GM06990 (cell line): ENCODE results near the gene DAZAP2.
"Not testable (repeated sequence)": the region's sequence is repeated elsewhere in the genome, so short reads cannot be mapped to it uniquely, and the experiment has no call there.

Source experiments
- DNase-seq: peaks from one replicate; pipeline ENCODE4 v3.0.0-alpha.2; 2011; ENCODE audit not compliant: insufficient read length; ENCODE audit errors: extremely low read depth
- H3K27me3 ChIP-seq: replicated peaks from 2 replicates; pipeline ENCODE4 v1.6.0; 2011; ENCODE audit warnings: low read length; ENCODE audit not compliant: control insufficient read depth, insufficient read depth
- H3K36me3 ChIP-seq: 2 replicates; pipeline ENCODE4 v1.5.1; 2011; ENCODE audit warnings: low read length; ENCODE audit not compliant: control insufficient read depth, insufficient read depth
- H3K4me3 ChIP-seq: replicated peaks from 2 replicates; pipeline ENCODE4 v1.5.1; 2011; ENCODE audit warnings: low read depth, mild to moderate bottlenecking, control low read depth, low read length
- TF ChIP-seq, protein P1 (sequence below): IDR thresholded peaks from 2 replicates; pipeline ENCODE4 v1.5.1; 2011; ENCODE audit warnings: low read length, control low read depth, mild to moderate bottlenecking, inconsistent platforms; ENCODE audit not compliant: insufficient read depth, poor library complexity, severe bottlenecking

The DAZAP2 gene

DNA sequence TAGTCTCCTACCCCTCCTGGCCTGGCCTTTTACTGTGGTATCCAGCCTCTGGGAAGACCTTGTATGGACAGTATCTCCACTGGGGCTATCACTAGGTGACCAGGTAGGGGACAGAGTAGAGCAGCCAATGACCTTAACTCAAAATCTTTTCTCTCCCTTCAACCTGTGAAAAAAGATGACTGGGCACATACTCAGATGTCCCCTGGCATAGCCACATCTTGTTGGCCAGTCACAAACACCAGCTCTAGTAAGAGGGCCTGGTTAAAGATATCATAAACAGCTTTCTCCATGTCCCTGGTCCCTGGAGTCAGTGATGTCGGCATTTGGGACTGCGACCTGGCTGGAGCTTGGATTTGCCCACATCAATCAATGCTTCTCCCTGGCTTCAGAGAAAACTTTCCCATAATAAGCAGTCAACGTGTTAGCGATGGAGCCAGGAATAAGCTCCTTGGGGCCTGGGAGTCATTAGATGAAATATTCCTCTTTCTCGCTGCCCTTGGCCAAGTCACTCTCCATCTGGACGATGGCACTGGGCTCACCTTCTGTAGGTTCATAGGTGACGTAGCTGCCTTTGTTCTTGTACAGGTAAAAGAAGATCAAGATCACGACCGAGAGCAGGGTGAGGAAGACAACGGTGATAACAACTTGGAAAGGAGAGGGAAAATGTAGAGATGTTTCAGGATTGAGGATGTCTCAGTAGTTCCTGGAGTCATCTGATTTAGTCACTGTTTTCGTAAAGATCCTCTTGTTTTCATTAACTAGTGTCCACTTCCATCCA, 7.0 kb downstream of the DAZAP2 start:
- Histone ChIP-seq H3K4me3 (no peak overlapping the region), H3K36me3 (peaks cover 9% of the 10 kb centered on the region), H3K27me3 (no peaks in the 10 kb centered on the region)
- no peak for DNase-seq
- TF ChIP-seq, protein P1, sequence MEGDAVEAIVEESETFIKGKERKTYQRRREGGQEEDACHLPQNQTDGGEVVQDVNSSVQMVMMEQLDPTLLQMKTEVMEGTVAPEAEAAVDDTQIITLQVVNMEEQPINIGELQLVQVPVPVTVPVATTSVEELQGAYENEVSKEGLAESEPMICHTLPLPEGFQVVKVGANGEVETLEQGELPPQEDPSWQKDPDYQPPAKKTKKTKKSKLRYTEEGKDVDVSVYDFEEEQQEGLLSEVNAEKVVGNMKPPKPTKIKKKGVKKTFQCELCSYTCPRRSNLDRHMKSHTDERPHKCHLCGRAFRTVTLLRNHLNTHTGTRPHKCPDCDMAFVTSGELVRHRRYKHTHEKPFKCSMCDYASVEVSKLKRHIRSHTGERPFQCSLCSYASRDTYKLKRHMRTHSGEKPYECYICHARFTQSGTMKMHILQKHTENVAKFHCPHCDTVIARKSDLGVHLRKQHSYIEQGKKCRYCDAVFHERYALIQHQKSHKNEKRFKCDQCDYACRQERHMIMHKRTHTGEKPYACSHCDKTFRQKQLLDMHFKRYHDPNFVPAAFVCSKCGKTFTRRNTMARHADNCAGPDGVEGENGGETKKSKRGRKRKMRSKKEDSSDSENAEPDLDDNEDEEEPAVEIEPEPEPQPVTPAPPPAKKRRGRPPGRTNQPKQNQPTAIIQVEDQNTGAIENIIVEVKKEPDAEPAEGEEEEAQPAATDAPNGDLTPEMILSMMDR, result no peak

DNA sequence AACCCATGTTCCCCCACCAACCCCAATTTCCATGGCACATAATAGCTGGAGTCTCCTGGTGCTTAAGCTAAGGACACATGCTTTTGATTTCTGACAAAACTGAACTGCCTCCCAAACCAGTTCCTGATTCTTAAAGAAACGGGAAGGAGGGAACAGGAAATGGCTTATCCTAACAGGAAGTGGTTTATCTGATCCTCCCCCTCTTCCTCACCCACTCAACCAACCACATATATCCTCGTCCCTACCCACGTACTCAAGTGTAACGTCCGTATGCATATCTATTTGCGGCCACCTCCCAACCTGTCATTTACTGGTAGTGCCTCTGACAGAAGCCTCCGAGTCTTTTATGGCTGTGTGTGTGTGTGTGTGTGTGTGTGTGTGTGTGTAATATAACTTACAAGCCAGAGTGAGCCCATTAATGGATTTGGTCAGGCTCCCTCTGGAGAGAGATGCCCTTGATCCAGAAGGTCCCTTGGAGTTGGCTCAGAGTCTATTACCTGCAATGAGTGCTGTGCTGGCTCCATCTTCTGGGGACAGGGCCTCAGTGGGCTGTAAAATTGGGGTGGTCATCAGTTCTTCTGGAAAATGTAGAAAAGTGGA, 7.7 kb downstream of the DAZAP2 start:
- TF ChIP-seq, protein P1, result no peak
- no peak overlapping the region for H3K4me3 ChIP-seq

DNA sequence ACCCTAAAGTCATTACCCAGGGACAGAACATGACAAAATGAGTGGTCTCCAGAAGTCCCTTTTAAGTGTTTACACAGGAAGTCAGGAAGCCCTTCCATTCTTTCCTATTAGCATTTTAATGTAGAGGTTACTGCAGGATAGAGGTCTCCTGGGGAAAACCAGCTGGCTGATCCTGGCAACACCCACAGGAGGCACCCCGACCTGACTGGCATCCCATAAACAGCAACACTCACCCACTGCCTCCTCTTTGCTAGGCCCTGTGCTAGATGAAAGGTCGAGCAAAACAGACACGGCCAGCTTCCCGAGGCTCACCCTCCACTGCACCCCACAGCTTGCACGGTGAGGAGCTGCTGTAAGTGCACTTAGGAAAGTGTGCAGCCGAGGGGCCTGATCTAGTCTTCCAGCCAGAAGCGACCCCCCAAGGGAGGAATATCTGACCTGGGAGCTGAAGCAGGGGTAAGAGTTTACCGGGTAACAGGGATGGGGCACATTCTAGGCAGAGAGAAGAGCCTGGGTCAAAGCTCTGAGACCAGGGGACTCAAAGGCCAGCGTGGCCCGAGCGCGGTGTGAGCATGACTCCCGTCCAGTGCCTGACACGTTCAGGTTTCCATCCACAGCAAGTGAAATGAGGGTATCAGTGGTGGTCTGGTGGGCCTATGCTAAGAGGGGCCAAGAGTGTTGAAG, 9.0 kb downstream of the DAZAP2 start:
- Histone ChIP-seq H3K4me3 (no peak overlapping the region), H3K27me3 (no peaks in the 10 kb centered on the region), H3K36me3 (no peaks in the 10 kb centered on the region; the same call in none of the 2 replicates)
- DNase-seq, result no peak
- TF ChIP-seq, protein P1, result no peak

More for the DNA sequence above, 7.7 kb downstream of the DAZAP2 start:
- DNase-seq, result no peak
- H3K27me3 ChIP-seq, result no peaks in the 10 kb centered on the region
- H3K36me3 ChIP-seq, result peaks cover 6% of the 10 kb centered on the region

DNA sequence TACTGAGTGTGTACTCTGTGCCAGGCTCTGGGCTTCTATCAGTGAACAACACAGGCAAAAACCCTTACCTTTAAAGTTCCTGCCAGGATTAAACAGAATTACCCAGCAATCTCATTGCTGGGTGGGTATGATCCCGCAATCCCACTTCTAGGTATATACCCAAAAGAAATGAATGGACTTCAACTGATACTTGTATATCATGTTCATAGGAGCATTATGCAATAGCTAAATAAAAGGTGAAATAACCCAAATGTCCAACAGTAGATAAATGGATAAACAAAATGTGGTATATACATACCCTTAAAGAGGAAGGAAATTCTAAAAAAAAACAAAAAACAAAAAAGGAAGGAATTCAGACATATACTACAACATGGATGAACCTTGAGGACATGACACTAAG, 14.7 kb downstream of the DAZAP2 start:
- Histone ChIP-seq H3K36me3 (no peaks in the 10 kb centered on the region), H3K27me3 (no peaks in the 10 kb centered on the region), H3K4me3 (no peak overlapping the region)
- TF ChIP-seq, protein P1, result no peak
- no peak for DNase-seq

DNA sequence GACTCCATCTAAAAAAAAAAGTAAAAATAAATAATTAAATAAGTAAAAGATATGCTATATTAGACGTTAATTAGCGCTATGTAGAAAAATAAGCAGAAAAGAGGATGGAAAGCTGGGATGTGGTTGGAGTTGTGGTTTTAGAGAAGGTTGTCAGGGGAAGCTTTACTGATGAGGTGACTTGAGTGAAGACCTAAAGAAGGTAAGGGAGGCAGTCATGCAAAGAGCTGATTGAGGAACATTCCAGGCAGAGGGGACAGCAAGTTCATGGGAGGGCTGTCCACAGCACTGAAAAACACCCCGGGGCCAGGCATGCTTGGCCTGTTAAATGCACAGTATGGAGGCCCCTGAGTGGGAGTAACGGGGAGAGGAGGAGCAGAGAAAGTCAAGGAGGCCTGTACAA, 15.9 kb downstream of the DAZAP2 start:
- DNase-seq, result no peak
- H3K4me3 ChIP-seq, result no peak overlapping the region
- TF ChIP-seq, protein P1, result no peak
- no peaks in the 10 kb centered on the region for H3K27me3 ChIP-seq
- no peaks in the 10 kb centered on the region for H3K36me3 ChIP-seq

DNA sequence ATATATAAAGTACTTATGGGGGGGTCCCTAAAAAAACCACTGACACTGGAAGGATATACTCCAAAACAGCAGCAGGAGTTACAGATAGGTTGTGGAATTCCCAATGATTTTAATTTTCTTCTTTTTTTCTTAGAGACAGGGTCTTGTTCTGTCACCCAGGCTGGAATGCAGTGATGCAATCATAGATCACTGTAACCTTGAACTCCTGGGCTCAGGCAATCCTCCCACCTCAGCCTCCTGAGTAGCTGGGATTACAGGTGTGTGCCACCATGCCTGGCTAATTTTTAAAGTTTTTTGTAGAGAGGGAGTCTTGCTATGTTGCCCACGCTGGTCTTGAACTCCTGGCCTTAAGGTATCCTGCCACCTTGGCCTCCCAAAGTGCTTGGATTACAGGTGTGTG, 21.0 kb downstream of the DAZAP2 start:
- DNase-seq, H3K27me3 ChIP-seq, H3K36me3 ChIP-seq, H3K4me3 ChIP-seq: not testable (repeated sequence)
